Measurements from ENCODE around the gene TRMT2A. TPM values are rescaled to one million over a fixed set of nuclear protein-coding genes. Genes with fewer than 3 reads are reported as not detected.
"Not testable (repeated sequence)": the region's sequence is repeated elsewhere in the genome, so short reads cannot be mapped to it uniquely, and the experiment has no call there.

TRMT2A gene
- total RNA-seq, 1 donor from 2014 or later, result 31.8 TPM

GRCh38 chr22:20083891-20084546 lies 33.0 kb downstream of the TRMT2A start:
- ATAC-seq, result no peak

- ATAC-seq, result no peak
Observed at GRCh38 chr22:20083157-20083890, 33.7 kb downstream of the TRMT2A start.

GRCh38 chr22:20080776-20081654 lies 36.0 kb downstream of the TRMT2A start:
- peak; percentile 26 for ATAC-seq

- ATAC-seq, result peak; percentile 53
Observed at GRCh38 chr22:20080445-20080775, 36.6 kb downstream of the TRMT2A start.

GRCh38 chr22:20079745-20080444 lies 37.1 kb downstream of the TRMT2A start, which contains the start of gene DGCR8:
TSS of gene DGCR8 (plus strand) at chr22:20080241. CDS start at chr22:20085964, 5,723 bp downstream.
- peak; percentile 93 for ATAC-seq

DNA sequence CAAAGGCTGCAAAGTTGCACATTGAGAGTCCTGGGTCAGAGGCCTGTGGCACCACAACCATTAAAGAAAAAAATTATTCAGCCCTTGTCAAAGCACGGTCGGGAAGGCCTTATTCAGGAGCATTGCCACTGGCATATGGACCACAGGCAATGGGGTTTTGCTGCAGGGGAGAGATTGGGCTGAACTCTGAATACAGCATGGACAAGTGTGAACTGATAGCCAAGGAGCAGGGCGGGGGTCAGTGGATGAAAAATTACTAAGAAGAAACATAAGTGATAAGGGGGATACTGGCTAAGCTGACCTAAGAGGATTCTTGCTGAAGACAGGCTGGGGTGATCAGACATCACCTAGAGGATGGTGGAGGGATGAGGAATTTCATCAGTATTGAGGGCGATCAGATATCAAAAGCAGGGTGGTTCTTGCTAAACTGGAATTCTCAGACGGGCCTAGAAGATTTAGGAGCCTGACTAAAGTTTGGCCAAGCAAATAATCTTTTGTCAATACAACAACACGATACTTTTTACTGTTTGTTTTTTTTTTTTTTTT lies 40.3 kb downstream of the TRMT2A start:
- ATAC-seq, result no peak

- no peak for ATAC-seq
Observed at GRCh38 chr22:20071524-20071972, 45.5 kb downstream of the TRMT2A start.

DNA sequence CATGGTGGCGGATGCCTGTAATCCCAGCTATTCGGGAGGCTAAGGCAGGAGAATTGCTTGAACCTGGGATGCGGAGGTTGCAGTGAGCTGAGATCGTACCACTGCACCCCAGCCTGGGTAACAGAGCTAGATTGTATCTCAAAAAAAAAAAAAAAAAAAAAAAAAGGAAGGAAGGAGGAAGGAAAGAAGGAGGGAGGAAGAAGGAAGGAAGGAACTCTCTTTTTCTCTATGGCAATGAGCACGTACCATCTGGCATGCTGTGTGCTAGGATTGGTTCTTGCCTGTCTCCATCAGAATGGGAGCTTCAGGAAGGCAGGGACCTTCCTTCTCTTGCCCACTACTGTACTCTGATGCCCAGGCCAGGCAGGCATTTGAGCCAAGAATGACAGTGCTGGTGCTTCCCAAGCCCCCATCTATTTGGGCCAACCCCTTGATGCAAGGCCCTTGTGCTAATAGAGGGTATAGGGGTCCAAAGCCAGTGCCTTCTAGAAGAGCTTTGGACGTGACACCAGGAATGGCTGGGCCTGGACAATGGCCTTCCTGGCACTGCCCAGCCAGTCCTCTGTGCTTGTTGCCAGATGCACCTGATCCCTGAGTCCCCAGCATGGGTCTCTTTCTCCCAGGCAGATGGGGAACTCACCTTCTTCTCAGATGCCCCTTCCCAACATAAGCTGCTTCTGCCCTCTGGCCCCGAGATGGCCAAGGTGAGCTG lies 47.5 kb downstream of the TRMT2A start:
- no peak for ATAC-seq

GRCh38 chr22:20068640-20069039 lies 48.4 kb downstream of the TRMT2A start:
- no peak for ATAC-seq

GRCh38 chr22:20067384-20067682 lies 49.7 kb downstream of the TRMT2A start:
- not testable (repeated sequence) for ATAC-seq

- no peak for ATAC-seq
Observed at GRCh38 chr22:20066617-20067383, 50.2 kb downstream of the TRMT2A start.

GRCh38 chr22:20065896-20066616 lies 51.0 kb downstream of the TRMT2A start:
- ATAC-seq, result no peak

- no peak for ATAC-seq
Observed at GRCh38 chr22:20064545-20065262, 52.3 kb downstream of the TRMT2A start.

GRCh38 chr22:20064140-20064480 lies 52.9 kb downstream of the TRMT2A start:
- ATAC-seq, result peak; percentile 40

DNA sequence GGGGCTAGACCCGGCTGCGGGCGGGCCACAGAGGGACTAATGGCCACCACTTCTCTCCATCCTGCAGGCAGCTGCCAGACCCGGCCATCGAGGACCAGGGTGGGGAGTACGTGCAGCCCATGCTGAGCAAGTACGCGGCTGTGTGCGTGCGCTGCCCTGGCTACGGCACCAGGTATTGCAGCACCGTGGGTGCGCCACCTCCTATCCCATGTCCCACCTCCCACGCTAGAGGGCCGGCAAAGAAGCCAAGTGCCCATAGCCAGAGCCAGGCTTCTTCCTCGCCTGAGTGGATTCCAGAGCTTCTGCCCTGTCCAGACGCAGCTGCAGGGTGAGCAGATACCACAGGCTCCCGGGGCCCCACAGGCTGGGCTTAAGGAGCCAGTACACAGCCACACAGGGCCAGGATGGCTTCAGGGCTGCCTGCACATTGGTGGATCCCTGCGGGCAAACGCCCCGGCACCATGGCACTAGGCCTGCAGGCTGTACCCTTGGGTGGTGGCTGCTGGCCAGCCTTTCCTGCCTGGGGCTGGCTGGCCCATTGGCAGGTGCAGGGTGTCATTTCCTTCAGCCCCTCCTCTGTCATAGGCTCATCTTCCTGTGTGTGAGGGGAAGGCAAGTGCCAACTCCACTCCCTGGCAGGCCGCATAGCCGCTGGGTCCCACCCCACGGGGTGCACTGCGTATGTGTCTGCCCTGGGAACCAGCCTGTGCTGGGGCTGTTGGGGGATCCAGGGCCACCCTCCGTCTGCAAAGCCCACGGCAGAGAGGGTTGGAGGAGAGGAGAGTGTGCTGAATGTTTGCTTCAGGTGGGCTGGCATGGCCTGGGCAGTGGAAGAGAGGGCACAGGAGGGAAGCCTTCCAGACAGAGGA lies 53.5 kb downstream of the TRMT2A start:
- ATAC-seq, result peak; percentile 63

DNA sequence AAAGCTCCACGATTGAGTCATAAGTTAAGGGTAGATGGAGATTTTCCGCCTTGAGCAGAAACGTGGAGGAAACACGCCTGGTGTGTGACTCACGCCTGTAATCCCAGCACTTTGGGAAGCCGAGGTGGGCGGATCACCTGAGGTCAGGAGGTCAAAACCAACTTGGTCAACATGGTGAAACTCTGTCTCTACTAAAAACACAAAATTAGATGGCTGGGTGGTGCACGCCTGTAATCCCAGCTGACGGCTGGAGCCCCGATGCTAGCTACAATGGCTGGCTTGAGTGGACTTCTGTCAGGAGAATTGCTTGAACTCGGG lies 54.3 kb downstream of the TRMT2A start:
- ATAC-seq, result peak; percentile 82

DNA sequence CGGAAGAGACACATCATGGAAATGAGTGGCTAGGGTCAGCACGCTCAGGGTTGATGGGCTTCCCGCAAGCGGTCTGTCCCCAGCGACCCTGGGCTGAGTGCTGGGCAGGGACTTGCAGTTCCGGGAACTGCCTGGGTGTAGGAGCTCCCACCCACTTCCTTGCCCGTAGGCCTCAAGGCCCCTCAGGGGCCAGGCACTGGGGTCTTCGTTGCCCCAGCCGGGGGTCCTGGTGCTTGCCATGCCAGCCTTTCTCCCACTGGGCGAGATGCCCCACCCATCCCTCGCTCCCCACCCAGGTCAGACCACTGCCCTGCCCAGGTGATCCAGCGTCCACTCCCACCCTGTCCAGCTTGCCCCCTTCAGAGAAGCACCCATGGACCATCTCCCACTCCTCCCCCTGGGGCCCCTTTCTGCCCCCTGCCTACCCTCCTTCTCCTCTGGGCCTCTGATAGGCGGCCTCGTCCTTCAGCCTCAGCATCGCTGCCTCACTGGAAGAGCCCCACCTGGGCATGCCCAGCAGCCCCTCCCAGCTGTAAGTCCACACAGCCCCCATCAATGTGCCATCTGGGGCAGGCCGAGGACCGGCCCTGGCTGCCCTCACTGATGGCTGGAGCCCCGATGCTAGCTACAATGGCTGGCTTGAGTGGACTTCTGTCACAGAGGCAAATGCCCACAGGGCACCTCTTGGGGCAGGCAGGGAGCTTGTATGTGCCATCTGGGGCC lies 54.8 kb downstream of the TRMT2A start:
- ATAC-seq, result no peak

Measured in esophagus mucosa (tissue), 1 donor.